NCI-H2171 treated with DMSO at 0.1 percent for 48 hours (cell line): Measurements from ENCODE around the gene TSTD1.
"Not testable (repeated sequence)": the region's sequence is repeated elsewhere in the genome, so short reads cannot be mapped to it uniquely, and the experiment has no call there.

Source experiments
- DNase-seq: peaks from one replicate; lab custom pipeline; 2025; lab: John Stamatoyannopoulos, UW

TSTD1 gene

DNA sequence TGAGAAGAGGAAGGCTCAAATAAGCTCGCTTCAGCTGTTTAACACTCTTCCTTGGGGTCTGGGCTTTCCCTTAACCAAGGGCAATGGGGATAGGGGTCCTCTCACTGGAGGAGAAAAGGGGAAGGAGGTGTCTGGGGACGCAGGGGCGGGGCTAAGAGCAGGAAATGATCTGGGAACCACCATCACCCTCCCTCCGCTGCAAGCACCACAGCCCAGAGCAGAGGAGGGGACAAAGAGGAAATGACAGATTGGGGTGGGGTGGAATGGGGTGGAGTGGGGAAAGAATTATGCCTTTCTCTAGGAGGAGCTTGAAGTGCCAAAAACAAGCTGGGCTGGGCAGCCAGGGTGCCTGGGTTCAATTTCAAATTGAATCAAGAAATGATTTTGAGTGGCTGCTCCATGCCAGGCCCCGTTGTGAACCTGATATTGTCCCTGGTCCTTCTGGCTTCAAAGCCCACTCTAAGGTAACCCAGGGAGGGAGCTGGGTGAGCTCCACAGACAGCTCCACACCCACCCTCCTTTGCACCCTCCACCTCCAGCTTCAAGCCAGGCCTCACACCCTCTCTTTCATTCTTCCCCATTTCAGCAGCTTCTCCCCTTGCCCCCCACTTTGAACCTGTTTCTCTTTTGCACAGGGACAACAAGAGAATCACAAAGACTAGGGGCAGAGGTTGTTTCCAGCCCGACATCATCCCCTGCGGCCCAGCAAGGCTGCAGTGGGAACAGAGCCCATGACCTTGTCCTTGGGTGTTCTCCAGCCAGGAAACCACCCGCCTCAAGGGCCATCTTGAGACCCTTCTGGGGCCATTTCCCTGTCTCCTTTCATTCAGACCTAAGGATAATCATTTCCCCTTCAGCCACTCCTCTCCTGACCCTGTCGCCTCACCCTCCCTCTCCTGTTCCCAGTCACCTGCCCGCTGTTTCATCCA is 29.8 kb upstream of the TSTD1 start:
- DNase-seq: no peak

DNA sequence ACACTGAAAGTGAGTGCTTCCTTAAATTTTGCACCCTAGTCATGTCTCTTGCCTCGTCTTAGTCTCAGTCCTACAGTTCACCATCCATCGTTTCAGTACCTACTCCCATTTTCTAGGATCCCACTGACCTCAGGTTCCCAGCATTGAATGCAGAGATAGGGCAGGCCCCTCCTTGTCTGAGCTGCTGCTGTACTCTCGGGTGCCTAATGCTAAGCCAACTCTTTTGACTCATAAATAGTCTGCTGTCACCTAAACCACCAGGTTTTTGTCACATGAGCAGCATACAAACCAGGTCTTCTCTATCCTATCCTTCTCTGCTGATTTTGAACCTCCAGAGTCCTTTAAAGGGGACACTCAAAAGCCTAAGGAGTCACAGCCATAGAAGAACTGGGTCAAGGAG is 27.9 kb upstream of the TSTD1 start:
- no peak for DNase-seq

DNA sequence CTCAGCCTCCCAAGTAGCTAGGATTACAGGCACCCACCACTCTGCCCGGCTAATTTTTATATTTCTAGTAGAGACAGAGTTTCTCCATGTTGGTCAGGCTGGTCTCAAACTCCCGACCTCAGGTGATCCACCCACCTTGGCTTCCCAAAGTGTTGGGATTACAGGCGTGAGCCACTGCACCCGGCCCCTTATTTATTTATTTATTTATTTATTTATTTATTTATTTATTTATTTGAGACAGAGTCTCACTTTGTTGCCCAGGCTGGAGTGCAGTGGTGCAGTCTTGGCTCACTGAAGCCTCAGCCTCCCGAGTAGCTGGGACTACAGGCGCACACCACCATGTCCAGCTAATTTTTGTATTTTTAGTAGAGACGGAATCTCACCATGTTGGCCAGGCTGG is 26.9 kb upstream of the TSTD1 start:
- DNase-seq: not testable (repeated sequence)

DNA sequence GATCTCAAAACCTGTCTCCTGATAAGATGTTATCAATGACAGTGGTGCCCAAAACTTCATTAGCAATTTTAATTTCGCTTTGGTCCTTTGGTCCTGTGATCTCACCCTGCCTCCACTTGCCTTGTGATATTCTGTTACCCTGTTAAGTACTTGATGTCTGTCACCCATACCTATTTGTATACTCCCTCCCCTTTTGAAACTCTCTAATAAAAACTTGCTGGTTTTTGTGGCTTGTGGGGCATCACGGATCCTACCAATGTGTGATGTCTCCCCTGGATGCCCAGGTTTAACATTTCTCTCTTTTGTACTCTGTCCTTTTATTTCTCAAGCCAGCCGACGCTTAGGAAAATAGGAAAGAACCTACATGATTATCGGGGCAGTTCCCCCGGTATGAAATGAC is 25.2 kb upstream of the TSTD1 start:
- not testable (repeated sequence) for DNase-seq

DNA sequence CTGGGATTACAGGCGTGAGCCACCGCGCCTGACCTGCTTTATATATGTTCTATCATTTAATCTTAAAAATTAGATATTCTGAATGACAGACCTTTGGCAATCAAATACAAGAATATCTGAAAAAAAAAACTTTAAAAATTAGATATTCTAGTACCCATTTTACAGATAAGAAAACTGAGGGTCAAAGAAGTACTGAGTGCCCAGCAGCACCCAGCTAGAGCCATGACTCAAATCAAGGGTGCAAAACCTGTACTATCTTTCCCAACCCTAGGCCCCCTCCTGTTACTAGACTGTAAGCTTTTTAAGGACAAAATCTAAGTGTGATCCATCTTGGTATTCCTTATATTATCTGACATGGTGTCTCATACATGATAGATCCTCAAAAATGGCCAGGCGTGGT is 22.7 kb upstream of the TSTD1 start:
- DNase-seq: no peak

DNA sequence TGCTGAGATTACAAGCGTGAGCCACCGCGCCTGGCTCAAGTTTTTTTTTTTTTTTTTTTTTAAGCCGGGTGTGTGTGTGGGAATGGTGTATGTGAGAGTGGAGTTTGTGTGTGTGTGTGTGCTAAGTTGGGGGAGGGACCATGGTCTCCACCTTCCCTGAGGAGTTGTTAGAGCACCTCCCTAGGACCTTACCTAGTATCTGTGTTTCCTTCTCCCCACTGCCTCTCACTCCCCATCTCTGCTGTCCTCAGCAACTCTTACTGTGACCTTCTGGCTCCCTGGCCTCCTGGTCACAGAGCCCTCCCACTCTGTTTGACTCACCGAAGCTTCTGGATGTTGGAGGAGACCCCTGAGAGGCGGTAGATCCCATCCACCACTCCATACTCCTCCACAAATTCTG is 20.5 kb upstream of the TSTD1 start:
- no peak for DNase-seq

DNA sequence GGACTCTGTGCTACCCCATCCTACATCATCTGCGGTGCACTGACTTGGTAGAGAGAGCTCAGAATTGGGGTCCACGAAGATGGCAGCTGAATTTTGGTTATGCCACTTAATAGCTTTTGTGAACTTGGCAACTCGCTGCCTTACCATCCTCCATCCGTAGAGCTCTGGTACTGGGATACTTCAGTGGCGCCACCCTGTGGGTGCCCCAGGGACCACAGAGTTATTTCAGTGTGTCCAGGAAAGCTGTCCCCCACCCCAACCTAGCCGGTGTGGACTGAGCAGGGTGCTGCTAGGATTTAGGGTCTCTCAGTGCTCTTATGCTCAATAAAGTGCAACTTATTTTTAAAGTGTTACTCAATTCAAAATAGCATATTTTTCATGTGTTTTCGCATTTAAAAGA is 16.0 kb upstream of the TSTD1 start:
- no peak for DNase-seq

DNA sequence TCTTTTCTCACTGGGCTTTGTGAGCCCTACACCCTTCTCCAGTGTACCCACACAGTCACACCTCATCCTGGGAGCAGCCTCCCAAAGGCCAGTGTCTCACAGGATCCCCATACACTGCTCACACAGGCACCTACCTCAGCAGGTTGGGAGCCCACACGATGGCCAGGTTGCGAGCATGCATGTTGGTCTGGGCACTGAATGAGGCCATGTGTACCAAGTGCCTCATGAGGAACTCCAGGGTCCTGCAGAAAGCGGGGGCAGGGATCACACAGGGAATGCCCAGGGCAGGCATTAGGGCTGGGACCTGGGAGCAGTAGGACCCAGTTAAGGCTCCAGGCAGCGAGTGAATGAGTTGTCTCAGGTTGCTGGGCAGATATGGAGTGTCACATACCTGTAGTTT is 15.5 kb upstream of the TSTD1 start:
- no peak for DNase-seq

DNA sequence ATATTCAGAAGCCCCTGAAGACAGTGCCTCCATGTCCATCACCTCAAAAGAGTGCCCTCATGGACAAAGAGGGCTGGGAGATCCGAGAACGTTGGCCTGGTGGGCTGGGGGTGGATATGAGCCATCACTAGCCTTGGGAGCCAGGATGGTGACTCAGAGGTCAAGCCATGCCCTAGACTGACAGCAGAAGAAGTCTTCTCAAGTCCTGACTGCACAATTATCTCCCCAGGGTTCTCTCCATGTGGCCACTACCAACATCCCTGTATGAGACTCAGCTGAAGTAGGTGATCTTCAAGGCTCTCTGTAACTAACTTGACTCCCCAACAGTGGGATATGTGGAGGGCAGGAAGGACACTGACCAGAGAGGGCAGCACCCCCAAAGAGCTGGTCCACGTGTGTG is 14.1 kb upstream of the TSTD1 start:
- no peak for DNase-seq

DNA sequence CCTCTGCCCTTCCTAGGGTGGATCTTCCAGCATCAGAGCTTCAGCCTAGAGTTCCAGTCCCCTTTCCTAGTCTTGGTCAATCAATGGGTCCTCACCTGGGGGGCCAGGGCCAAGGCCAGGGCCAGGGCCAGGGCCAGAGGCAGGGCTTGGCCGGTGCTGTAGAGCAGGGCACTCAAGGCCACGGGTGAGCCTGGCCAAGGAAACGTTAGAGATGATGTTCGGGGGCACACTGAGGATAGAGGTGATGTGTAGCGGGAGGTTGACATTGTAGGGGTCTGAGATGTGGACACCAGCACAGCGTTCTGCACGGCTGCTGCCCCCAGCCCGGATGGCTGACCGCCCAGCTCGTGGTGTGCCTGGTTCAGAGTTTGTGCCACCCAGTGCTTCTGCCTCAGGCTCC is 12.5 kb upstream of the TSTD1 start:
- no peak for DNase-seq

DNA sequence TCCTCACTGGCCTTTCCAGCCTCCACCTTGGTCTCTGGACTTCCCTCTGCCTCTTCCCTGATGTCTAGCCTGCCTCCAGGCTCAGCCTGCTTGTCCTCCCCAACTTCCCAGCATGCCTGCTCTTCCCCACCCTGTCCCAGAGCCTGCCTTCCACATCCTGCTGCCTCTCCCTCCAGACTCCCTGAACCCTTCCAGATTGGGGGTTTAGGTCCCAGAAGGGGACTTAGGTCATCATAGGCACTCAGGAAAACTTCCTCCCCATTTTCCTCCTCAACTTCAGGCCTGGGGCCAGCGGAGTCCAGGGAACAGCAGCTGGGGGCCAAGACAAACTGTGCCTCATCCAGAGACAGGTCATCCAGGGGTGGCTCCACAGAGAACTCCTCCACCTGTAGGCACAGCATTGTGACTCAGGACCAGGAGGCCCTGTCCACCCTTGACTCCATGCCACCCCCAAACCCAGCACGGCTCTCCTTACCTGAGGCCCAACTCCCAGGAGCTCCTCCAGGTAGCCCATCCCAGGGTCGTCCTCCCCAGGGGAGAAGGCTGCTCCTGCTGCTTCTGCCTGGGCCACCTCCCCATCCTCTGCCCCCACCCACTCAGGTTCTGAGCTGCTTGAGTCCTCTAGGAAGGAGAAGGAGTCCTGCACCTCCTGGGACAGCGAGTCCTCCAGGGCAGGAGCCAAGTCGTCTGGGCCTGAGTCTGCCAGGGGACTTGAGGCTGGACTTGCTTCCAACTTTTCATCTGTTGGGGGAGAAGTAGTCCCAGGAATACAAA is 10.4 kb upstream of the TSTD1 start:
- DNase-seq: no peak

DNA sequence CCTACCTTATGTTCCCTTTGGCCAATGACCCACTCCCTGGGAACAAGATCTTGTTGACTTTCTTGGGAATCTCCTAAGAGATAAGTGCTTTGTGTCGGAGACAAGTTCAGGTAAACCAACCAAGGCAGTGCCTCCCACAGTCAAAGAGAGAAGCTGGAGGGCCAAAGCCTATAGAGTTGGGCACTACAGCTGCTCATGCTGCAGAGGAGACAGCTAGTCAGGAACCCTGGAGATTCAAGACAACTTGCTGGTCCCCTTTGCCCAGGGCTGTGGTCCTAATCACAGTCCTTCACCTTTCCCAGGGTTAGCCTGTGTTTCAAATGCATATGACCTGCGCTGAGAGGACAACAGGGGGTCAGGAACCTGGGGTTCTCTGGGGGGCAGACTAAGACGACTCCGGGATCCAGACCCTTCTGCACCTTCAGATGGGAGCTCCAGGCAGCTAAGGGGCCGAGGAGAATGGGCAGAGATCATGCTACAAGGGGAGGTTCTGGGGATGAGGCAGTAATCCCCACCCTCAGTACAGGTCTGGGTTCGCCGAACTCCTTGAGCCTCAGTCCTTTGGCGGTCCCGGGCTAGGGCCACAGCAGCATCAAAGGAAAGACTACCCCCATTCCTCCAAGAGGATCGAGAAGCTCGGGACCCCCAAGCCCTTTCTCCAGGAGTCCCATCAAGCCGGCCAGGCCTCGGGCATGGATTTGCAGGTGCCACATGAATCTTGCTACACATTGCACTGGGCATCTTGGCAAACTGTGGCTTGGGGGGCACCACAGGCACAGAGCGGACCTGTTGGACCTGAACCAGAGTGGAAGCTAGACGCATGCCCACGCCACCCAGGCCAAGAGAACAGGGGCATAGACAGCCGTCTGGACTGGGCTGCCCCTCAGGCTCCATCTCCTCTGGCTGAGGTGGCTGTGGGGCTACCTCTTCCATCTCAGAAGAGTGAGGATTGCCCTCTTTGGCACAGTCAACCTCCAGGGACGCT is 9.0 kb upstream of the TSTD1 start:
- DNase-seq: no peak

DNA sequence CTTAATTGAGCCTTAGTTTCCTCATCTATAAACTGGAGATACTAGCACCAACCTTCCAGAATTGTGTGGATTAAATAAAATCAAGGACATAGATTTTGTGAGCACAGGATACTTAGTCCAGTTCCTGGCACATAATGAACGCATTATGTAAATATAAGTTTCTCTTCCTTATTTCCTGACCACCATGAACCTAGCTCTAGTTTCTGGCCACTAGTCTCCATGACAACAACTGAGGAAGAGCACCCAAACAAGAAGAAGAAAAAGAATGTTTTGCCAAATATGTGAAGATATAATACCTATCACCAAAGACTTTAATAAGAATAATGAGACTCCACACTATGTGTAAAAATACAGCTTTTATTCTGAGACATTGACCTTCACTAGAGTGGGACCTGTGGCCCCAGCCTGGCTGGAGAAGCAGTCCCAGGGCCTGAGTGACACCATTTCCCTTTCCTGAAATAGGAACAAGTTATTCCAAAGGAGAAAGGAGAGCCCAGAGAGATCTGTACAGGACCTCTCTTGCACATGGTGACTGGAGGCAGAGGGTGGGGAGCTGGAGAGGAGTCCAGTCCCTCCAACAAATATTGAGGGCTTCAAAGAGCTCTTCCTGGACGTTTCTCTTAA is 8.0 kb upstream of the TSTD1 start:
- DNase-seq: no peak

DNA sequence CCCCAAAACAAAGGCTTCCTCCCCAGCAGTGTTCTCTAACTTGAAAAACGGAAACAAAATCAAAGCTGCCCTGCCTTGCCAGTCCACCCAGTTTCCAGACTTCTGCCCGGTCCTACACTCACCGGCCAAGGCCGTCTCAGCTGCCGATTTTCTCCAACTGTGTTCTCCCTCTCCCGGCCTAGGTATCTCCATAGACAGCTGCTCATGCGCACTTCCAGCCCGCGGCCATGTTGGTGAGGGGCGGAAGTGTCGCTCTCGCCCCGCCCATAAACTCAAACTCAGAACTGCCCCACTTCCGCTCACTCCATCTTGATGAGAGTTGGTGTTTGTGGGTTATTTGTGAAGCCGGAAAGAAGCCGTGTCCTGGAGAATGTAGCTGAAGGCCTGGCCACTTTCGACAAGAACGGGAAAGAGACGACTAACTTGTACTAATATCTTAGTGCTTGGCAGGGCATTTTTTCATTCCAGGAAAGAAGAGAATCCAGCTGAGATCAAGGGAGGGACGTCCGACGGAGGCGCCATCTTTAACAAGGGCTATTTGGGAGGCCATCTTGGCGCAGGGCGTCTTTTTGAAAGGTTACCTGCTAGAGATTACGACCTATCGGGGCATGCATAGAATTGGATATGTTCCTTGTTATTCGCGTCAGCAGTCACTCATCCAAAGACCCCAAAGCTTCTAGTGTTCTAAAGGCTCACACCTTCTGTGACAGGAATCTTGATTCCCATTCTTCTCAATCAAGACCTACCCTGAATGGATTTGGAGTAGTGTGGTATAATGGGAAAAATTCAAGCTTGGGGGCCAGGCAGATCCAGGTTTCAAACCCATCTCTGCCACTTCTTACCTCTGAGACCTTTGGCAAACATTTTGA is 7.2 kb upstream of the TSTD1 start, which contains the start of gene USF1:
TSS of gene USF1 (minus strand) at position 242 of the 869 bp plus-strand sequence. CDS start 2,702 bp downstream, outside the sequence.
- peak; percentile 96 for DNase-seq

DNA sequence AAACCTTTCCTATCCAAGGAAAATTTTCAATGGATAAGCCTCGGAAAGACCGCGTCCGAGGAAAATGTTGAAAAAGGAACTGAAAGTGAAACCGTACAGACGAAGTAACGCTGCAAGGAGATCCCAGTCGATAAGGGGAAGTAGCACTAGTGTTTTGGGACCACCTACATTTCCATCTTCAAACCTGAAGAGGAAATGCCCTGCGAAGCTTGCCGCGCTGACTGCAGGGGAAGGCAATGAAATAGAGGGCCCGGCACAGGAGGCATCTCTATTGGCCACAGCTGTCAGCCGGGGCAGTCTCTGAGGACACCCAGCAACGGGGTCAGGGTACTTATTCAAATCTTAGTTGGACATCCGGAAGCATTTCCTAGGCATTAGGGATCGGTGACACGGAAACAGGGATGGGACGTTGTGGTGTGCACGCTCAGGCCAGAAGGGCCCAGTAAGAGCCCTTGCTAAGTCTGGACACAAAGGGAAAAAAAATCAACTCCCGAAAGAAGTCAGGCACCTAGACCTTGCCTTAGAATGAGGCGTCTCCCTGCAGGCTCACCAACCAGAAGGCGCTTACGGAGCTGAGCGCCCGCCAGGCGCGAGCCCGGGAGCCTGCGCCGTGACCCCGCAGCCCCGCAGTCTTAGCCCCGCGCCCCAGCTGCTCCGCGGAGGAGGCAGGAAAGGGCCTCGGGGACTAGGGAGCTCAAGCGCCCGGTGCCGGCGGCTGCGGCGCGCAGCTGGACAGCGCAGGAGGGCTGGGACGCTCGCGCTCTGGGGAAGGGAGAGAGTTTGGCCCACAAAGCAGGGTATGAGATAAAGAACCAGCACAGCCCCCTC is 6.4 kb upstream of the TSTD1 start:
- DNase-seq: peak; percentile 63

DNA sequence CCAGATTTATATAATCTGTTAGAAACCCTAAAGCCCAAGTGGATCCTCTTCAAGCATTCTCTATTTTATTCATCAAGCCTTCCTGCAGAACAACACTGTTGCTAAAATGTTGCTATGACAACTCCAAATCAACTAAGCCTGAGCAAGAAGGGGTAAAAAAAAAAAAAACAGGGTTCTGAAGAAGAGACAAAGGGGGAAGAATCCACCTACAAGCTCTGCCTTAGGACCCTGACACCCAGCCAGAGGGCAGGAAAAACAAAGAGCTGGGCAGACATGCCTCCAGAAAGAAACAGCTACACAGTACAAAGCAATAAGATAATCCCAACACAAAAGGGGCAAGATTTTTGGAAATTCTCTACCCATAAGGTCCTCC is 5.8 kb upstream of the TSTD1 start:
- no peak for DNase-seq

DNA sequence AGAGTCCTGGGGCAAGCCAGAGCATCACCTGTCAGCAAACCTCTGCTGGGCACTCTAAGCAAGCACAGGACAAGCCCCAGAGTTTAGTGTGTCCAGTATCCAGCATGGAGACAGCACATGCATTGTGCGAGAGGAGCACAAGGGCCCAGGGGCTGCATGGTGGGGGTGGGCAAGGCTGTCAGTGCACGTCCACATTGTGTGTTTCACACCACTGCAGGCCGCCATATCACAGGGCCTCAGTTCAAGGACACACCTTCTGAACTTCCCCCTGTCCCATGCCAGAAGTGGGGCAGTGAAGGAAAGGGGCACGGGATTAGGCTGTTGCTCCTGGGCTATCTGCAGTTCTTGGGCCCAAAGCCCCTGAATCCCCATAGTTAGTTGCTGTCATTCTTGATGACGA is 782 bp upstream of the TSTD1 start:
- DNase-seq: no peak

DNA sequence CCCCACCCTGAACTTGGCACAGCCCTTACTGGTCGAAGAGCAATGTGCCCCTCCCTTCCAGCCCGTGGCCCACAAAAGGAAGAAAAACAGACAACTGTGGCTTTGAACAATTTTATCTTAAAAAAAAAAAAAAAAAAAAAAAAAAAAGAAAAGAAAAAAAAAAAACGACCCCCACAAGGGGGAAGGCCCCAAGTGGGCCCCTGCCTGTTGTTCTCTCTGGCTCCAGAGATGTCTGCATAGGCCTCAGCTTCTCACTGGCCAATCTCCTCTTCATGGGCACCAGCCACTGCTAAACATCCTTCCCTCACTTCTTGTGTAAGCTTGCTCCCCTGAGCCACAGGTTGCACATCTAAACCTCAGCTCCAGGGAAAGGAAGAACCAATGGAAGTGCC is 386 bp upstream of the TSTD1 start:
- DNase-seq: no peak

DNA sequence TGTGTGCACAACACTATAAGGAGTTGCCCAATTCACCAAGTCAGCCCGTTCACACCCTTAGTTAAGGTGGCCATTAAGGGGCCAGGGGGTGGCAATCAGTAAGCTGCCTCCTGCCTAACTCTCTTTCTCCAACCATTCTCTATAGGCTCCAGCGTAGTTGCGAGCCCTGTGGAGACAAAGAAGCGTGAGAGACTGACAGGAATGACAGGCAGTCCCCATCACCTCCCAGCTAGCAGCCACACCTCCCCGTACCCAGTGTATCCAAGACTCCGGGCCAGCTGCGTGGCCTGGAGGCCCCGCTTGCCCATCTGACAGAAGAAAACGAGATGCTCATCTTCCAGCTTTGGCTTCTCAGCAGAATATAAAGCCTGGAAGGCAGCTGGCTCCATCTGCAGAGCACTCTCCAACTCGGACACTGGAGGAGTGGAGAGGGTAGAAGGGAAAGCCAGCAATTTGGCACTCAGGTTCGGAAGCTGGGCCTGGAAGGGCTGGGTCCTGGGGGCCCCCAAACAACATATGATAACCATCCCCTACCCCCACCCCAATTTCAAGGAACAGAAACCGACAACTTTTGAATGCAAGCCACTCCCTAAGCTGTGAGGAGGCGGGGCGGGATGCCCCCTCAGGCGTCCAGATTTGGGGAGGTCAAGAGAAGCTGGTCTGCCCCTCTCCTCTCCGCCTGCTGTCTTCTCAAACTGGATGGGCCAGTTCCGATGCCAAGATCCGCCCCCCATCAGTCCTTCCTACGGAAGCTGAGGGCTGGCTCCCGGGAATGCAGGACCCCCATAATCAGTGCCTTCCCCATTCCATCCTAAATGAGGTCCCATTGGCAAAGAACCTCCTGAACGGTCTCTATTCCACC is 872 bp downstream of the TSTD1 start:
- DNase-seq: no peak
